ENCODE measurements around the gene SREK1IP1.

SREK1IP1 gene

DNA sequence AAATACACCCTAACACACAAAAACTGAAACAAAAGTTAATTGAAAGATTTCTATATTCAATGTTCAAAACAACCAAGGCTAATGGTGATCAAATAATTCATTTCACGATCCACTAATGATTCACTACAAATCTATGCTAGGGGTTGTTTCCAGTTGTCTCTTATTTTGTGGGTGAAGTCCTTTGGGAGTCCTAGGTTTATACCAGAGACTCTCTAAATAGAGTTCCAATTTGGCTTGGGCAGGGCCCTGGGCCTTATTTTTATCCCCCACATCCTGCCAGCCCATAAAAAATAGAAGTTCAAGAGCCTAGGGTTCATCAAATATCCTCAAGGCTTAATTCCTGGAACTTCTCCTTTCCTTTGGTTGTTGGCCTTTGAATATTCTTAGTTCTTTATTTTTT, 26.1 kb downstream of the SREK1IP1 start:
- ChIA-PET CTCF (no interaction called here), POLR2A (no interaction called here)
- peaks cover 9 to 34% of the 10 kb centered on the region in 2 experiments; a peak in 2 of 3 replicates for H3K36me3 ChIP-seq (ENCODE audit: control insufficient read depth in 2 of 2, insufficient read depth in 1 of 2, low read length in 2 of 2)
- no peak overlapping the region for H3K27ac ChIP-seq (ENCODE audit: extremely low read depth, low read depth, low read length)
- H3K4me1 ChIP-seq (ENCODE audit: control insufficient read depth, insufficient read depth, low read length), result no peaks in the 10 kb centered on the region
- no peak overlapping the region for H3K4me3 ChIP-seq (ENCODE audit: low read depth, low read length)
- no peak for TF ChIP-seq ZNF341 (tag by site-specific recombination; IDR thresholded peaks at IDR 0.05; ENCODE audit: low read depth)
- no peak for TF ChIP-seq ZNF747 (tag by site-specific recombination; IDR thresholded peaks at IDR 0.05)
- TF ChIP-seq, protein P1, sequence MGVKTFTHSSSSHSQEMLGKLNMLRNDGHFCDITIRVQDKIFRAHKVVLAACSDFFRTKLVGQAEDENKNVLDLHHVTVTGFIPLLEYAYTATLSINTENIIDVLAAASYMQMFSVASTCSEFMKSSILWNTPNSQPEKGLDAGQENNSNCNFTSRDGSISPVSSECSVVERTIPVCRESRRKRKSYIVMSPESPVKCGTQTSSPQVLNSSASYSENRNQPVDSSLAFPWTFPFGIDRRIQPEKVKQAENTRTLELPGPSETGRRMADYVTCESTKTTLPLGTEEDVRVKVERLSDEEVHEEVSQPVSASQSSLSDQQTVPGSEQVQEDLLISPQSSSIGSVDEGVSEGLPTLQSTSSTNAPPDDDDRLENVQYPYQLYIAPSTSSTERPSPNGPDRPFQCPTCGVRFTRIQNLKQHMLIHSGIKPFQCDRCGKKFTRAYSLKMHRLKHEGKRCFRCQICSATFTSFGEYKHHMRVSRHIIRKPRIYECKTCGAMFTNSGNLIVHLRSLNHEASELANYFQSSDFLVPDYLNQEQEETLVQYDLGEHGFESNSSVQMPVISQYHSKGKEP (tag by site-specific recombination; IDR thresholded peaks at IDR 0.05), result no peak
- no peak for TF ChIP-seq ZNF658 (tag by site-specific recombination; IDR thresholded peaks at IDR 0.05)
- no peaks in the 10 kb centered on the region for H3K9me3 ChIP-seq (ENCODE audit: control insufficient read depth, insufficient read depth, low read depth, low read length)

DNA sequence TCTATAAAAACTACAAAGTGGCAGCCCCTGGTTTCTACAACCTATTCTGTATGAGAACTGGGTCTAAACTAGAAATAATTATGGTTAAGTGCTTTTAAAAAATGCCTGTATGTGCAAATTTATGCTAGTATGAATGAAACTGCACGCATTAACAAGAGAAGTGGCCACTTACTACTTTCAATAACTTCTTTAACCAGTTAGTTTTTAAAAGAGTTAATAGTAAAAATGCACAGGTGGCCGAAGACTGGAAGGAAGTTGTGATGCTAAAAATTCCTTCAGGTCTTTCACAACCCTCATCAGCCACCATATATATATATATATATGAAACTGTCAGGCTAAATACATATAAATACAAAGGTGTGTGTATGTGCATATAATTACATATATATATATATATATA, 41.3 kb downstream of the SREK1IP1 start:
- H3K4me3 ChIP-seq (ENCODE audit: low read depth, low read length), result no peak overlapping the region
- TF ChIP-seq, protein P2, sequence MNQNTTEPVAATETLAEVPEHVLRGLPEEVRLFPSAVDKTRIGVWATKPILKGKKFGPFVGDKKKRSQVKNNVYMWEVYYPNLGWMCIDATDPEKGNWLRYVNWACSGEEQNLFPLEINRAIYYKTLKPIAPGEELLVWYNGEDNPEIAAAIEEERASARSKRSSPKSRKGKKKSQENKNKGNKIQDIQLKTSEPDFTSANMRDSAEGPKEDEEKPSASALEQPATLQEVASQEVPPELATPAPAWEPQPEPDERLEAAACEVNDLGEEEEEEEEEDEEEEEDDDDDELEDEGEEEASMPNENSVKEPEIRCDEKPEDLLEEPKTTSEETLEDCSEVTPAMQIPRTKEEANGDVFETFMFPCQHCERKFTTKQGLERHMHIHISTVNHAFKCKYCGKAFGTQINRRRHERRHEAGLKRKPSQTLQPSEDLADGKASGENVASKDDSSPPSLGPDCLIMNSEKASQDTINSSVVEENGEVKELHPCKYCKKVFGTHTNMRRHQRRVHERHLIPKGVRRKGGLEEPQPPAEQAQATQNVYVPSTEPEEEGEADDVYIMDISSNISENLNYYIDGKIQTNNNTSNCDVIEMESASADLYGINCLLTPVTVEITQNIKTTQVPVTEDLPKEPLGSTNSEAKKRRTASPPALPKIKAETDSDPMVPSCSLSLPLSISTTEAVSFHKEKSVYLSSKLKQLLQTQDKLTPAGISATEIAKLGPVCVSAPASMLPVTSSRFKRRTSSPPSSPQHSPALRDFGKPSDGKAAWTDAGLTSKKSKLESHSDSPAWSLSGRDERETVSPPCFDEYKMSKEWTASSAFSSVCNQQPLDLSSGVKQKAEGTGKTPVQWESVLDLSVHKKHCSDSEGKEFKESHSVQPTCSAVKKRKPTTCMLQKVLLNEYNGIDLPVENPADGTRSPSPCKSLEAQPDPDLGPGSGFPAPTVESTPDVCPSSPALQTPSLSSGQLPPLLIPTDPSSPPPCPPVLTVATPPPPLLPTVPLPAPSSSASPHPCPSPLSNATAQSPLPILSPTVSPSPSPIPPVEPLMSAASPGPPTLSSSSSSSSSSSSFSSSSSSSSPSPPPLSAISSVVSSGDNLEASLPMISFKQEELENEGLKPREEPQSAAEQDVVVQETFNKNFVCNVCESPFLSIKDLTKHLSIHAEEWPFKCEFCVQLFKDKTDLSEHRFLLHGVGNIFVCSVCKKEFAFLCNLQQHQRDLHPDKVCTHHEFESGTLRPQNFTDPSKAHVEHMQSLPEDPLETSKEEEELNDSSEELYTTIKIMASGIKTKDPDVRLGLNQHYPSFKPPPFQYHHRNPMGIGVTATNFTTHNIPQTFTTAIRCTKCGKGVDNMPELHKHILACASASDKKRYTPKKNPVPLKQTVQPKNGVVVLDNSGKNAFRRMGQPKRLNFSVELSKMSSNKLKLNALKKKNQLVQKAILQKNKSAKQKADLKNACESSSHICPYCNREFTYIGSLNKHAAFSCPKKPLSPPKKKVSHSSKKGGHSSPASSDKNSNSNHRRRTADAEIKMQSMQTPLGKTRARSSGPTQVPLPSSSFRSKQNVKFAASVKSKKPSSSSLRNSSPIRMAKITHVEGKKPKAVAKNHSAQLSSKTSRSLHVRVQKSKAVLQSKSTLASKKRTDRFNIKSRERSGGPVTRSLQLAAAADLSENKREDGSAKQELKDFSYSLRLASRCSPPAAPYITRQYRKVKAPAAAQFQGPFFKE (tag by site-specific recombination; IDR thresholded peaks at IDR 0.05; ENCODE audit: borderline replicate concordance), result no peak
- TF ChIP-seq ZNF423 (tag by site-specific recombination; IDR thresholded peaks at IDR 0.05), result no peak
- no peak for TF ChIP-seq ZNF416 (tag by site-specific recombination; IDR thresholded peaks at IDR 0.05)
- TF ChIP-seq, protein P3, sequence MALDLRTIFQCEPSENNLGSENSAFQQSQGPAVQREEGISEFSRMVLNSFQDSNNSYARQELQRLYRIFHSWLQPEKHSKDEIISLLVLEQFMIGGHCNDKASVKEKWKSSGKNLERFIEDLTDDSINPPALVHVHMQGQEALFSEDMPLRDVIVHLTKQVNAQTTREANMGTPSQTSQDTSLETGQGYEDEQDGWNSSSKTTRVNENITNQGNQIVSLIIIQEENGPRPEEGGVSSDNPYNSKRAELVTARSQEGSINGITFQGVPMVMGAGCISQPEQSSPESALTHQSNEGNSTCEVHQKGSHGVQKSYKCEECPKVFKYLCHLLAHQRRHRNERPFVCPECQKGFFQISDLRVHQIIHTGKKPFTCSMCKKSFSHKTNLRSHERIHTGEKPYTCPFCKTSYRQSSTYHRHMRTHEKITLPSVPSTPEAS (tag by site-specific recombination; IDR thresholded peaks at IDR 0.05), result no peak
- no peak for TF ChIP-seq SETDB1 (IDR thresholded peaks at IDR 0.05; ENCODE audit: insufficient read length, low read length)
- TF ChIP-seq ZNF777 (tag by site-specific recombination; IDR thresholded peaks at IDR 0.05; ENCODE audit: borderline replicate concordance), result no peak
- TF ChIP-seq, protein P4, sequence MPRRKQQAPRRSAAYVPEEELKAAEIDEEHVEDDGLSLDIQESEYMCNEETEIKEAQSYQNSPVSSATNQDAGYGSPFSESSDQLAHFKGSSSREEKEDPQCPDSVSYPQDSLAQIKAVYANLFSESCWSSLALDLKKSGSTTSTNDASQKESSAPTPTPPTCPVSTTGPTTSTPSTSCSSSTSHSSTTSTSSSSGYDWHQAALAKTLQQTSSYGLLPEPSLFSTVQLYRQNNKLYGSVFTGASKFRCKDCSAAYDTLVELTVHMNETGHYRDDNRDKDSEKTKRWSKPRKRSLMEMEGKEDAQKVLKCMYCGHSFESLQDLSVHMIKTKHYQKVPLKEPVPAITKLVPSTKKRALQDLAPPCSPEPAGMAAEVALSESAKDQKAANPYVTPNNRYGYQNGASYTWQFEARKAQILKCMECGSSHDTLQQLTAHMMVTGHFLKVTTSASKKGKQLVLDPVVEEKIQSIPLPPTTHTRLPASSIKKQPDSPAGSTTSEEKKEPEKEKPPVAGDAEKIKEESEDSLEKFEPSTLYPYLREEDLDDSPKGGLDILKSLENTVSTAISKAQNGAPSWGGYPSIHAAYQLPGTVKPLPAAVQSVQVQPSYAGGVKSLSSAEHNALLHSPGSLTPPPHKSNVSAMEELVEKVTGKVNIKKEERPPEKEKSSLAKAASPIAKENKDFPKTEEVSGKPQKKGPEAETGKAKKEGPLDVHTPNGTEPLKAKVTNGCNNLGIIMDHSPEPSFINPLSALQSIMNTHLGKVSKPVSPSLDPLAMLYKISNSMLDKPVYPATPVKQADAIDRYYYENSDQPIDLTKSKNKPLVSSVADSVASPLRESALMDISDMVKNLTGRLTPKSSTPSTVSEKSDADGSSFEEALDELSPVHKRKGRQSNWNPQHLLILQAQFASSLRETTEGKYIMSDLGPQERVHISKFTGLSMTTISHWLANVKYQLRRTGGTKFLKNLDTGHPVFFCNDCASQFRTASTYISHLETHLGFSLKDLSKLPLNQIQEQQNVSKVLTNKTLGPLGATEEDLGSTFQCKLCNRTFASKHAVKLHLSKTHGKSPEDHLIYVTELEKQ (tag by site-specific recombination; IDR thresholded peaks at IDR 0.05; ENCODE audit: borderline replicate concordance), result no peak
- TF ChIP-seq, protein P5, sequence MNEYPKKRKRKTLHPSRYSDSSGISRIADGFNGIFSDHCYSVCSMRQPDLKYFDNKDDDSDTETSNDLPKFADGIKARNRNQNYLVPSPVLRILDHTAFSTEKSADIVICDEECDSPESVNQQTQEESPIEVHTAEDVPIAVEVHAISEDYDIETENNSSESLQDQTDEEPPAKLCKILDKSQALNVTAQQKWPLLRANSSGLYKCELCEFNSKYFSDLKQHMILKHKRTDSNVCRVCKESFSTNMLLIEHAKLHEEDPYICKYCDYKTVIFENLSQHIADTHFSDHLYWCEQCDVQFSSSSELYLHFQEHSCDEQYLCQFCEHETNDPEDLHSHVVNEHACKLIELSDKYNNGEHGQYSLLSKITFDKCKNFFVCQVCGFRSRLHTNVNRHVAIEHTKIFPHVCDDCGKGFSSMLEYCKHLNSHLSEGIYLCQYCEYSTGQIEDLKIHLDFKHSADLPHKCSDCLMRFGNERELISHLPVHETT (tag by site-specific recombination; IDR thresholded peaks at IDR 0.05), result no peak
- no peak for TF ChIP-seq ZNF792 (tag by site-specific recombination; IDR thresholded peaks at IDR 0.05)
- TF ChIP-seq ZNF664 (tag by site-specific recombination; IDR thresholded peaks at IDR 0.05), result no peak
- no peak for TF ChIP-seq ZNF133 (tag by site-specific recombination; IDR thresholded peaks at IDR 0.05)
- TF ChIP-seq SALL2 (tag by site-specific recombination; IDR thresholded peaks at IDR 0.05; ENCODE audit: borderline replicate concordance), result no peak
- TF ChIP-seq ZBTB1 (tag by site-specific recombination; IDR thresholded peaks at IDR 0.05), result no peak
- TF ChIP-seq ZFP41 (tag by site-specific recombination; IDR thresholded peaks at IDR 0.05; ENCODE audit: borderline replicate concordance), result no peak
- peaks cover 4% of the 10 kb centered on the region; the same call in 1 of the 2 replicates for H3K4me1 ChIP-seq (ENCODE audit: control insufficient read depth, insufficient read depth, low read length)
- no peak overlapping the region for H3K27ac ChIP-seq (ENCODE audit: extremely low read depth, low read depth, low read length)
- CTCF ChIA-PET, result interaction anchor here (0.7 to 1.2 kb wide), 2 partner anchors 8 to 797 kb away, joined by 3 to 5 read pairs; no protein-coding TSS in a partner anchor
- no peaks in the 10 kb centered on the region for H3K9me3 ChIP-seq (ENCODE audit: control insufficient read depth, insufficient read depth, low read depth, low read length)
- peaks cover 18 to 23% of the 10 kb centered on the region in 2 experiments for H3K36me3 ChIP-seq (ENCODE audit: control insufficient read depth in 2 of 2, insufficient read depth in 1 of 2, low read length in 2 of 2)
- POLR2A ChIA-PET, result no interaction called here
